Ovary (tissue), 9 donors: ENCODE measurements around the gene ENKUR. TPM values are rescaled to one million over a fixed set of nuclear protein-coding genes. Genes with fewer than 3 reads are reported as not detected.

Experiments
- DNase-seq, 5 donors: peaks; one replicate each; pipeline ENCODE4 v3.0.0-alpha.2; 2019 to 2020
- H3K27ac ChIP-seq, 2 donors: fragments of 200-600 bp; one replicate each; pipeline versions ENCODE4 v1.5.1 to v1.8.0; 2019 to 2022
- H3K27me3 ChIP-seq: fragments of 200-600 bp; one replicate; pipeline ENCODE4 v1.8.0; 2022
- H3K36me3 ChIP-seq: fragments of 200-600 bp; sonication (generic); one replicate; pipeline ENCODE4 v1.5.1; 2019
- H3K4me1 ChIP-seq: one replicate; pipeline ENCODE4 v1.8.1; 2013; ENCODE audit warnings: mild to moderate bottlenecking, moderate library complexity; ENCODE audit not compliant: insufficient read depth
- H3K4me3 ChIP-seq: fragments of 200-600 bp; sonication (generic); one replicate; pipeline ENCODE4 v1.5.1; 2017
- H3K9me3 ChIP-seq, 2 donors: fragments of 200-600 bp in 1 of 2; sonication (generic) in 1 of 2; one replicate each; pipeline versions ENCODE4 v1.5.1 to v1.8.1; 2013 to 2019; ENCODE audit warnings: mild to moderate bottlenecking in 1 of 2, moderate library complexity in 1 of 2
- CTCF ChIP-seq, 3 donors: fragments of 450-650 bp in 2 of 3; fragments of 200-600 bp in 1 of 3; IDR thresholded peaks; one replicate each; pipeline versions ENCODE4 v1.5.1 to v1.8.0; 2016 to 2022; ENCODE audit warnings: antibody characterized with exemption in 3 of 3, mild to moderate bottlenecking in 1 of 3
- EP300 ChIP-seq: sonication (generic); formaldehyde crosslinking; IDR thresholded peaks from one replicate; pipeline ENCODE4 v1.6.1; 2017; ENCODE audit warnings: antibody characterized with exemption
- POLR2A ChIP-seq: fragments of 450-650 bp; IDR thresholded peaks from one replicate; pipeline ENCODE4 v1.6.1; 2017; ENCODE audit warnings: antibody characterized with exemption, mild to moderate bottlenecking, moderate library complexity
- WGBS, 3 donors: extraction: QIAGEN DNeasy Blood & Tissue Kit in 1 of 3; methylation state at CpG; one replicate each; pipeline versions ENCODE4 v1.1.5 to v1.1.7; 2013 to 2017; 5-methylcytosine and 5-hydroxymethylcytosine counted together
- intact Hi-C, 4 donors: fragments of 100-400 bp; cut with DNase I; formaldehyde crosslinking; loops; one replicate each; pipeline versions ENCODE4 v1.11.0 to v1.15.1; 2022 to 2023
- polyA plus RNA-seq, 2 donors: library from polyadenylated mRNA; stranded (reverse); fragments of 200-250 nt in 1 of 2; fragments of 350-450 nt in 1 of 2; fragmentation: Illumina TruSeq in 1 of 2; extraction: RNeasy Lipid Tissue Mini Kit (QIAGEN cat#74804) in 1 of 2; gene quantifications; one replicate each; pipeline ENCODE4 v1.2.3, GENCODE V29; 2013 to 2014
- total RNA-seq, 7 donors: library from RNA; depleted of rRNA in 2 of 7; stranded (reverse); fragments of >200 nt in 2 of 7; fragmentation: NEBNext Ultra II Directional in 3 of 7; extraction: Animal tissue kit (Norgen Biotek cat#: 25700) in 3 of 7; gene quantifications; one replicate each; pipeline versions ENCODE4 v1.1.0 to v1.2.4, GENCODE V29; 2016 to 2023
- donor health status: DM: no; HTN: no; CAD: no; lungs with moderate emphysema.
- donor health status: DM: no; HTN: no; CAD: no.
- donor health status: Bipolar disorder and iron deficiency.
- donor health status: DM: yes; HTN: yes; CAD: no.
- donor health status: DM: no; HTN: no; CAD: no.
- donor health status: DM: yes; HTN: yes; CAD: no.

ENKUR gene
- total and polyA plus RNA-seq, 9 donors = 0.07 to 8.6 (median 0.33) TPM

GRCh38 chr10:24998044-24998443 lies 17.9 kb downstream of the ENKUR start:
- intact Hi-C loops = loop anchor here in 2 of 4 donors (10.0 kb wide), 1 partner anchor 353 kb away; no protein-coding TSS in a partner anchor
- H3K27me3 ChIP-seq = no peaks in the 10 kb centered on the region
- no peak for DNase-seq
- no peaks in the 10 kb centered on the region for H3K36me3 ChIP-seq
- no peak overlapping the region for H3K27ac ChIP-seq
- TF ChIP-seq EP300 (no peak), POLR2A (no peak), CTCF (IDR thresholded peaks at IDR 0.05) (no peak)
- WGBS, 3 donors = 81 to 89% (median 89%) methylated on average over 3 of the region's 3 CpGs
- no peaks in the 10 kb centered on the region for H3K4me1 ChIP-seq
- H3K9me3 ChIP-seq = no peaks in the 10 kb centered on the region
- H3K4me3 ChIP-seq = no peak overlapping the region

- Histone ChIP-seq H3K36me3 (no peaks in the 10 kb centered on the region), H3K4me3 (no peak overlapping the region), H3K9me3 (no peaks in the 10 kb centered on the region), H3K27ac (no peak overlapping the region), H3K4me1 (no peaks in the 10 kb centered on the region), H3K27me3 (no peaks in the 10 kb centered on the region)
- TF ChIP-seq CTCF (IDR thresholded peaks at IDR 0.05) (no peak), POLR2A (no peak), EP300 (no peak)
- intact Hi-C loops = loop anchor here in 2 of 4 donors (10.0 kb wide), 1 partner anchor 350 kb away; no protein-coding TSS in a partner anchor
- DNase-seq = no peak
These were observed 20.9 kb downstream of the ENKUR start for GRCh38 chr10:24995072-24995471.

DNA sequence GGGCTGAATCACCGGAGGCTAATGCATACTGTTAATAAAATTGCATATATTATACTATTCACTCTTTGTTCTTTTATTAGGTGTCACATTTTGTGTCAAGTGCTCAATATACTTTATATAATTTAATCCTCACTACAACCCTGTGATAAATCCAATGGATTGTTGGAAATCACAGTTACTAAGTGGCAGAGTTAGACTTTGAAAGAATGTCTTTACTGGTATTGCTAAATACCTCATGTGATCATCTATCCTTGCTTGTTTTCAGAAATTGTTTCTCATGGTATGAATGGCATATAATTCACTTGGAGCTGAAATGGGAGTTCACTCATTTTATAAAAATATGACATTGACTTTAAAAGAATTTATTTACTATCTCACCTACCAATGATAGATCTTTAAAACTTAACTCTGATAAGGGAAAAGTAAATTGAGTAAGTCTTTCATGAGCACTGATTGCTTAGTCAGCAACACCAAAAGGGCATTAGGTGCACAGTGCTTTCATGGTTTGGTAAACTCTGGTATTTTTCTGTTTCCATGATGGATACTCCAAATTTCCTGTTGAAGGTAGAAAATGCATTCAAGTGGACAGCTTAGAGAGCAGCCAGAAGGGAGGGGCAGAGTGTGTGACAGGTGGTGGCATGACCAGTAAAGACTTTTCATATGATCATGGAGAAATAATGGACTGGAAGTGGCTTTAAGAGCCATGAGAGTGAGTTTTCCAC lies 22.6 kb downstream of the ENKUR start:
- Histone ChIP-seq H3K9me3 (no peaks in the 10 kb centered on the region), H3K27ac (no peak overlapping the region), H3K4me1 (no peaks in the 10 kb centered on the region), H3K36me3 (no peaks in the 10 kb centered on the region), H3K27me3 (no peaks in the 10 kb centered on the region), H3K4me3 (no peak overlapping the region)
- no peak for DNase-seq
- intact Hi-C loops = loop anchor here in 3 of 4 donors (5.0 to 10.0 kb wide), 2 partner anchors 349 to 351 kb away; no protein-coding TSS in a partner anchor
- 96 to 99% (median 98%) methylated on average over 1 of the region's 1 CpG for WGBS, 3 donors
- no peak for TF ChIP-seq CTCF (IDR thresholded peaks at IDR 0.05)
- TF ChIP-seq POLR2A = no peak

- no peaks in the 10 kb centered on the region for H3K36me3 ChIP-seq
- no peak for TF ChIP-seq CTCF (IDR thresholded peaks at IDR 0.05)
- no peak for TF ChIP-seq EP300
- TF ChIP-seq POLR2A = no peak
- no peaks in the 10 kb centered on the region for H3K27me3 ChIP-seq
- intact Hi-C loops = loop anchor here in 3 of 4 donors (5.0 to 10.0 kb wide), 2 partner anchors 348 to 350 kb away; no protein-coding TSS in a partner anchor
- H3K4me1 ChIP-seq = no peaks in the 10 kb centered on the region
- no peak overlapping the region for H3K27ac ChIP-seq
- H3K4me3 ChIP-seq = no peak overlapping the region
- no peaks in the 10 kb centered on the region for H3K9me3 ChIP-seq
- WGBS, 3 donors = 84 to 92% (median 86%) methylated on average over 3 of the region's 3 CpGs
- no peak for DNase-seq
These were observed 23.3 kb downstream of the ENKUR start for GRCh38 chr10:24992512-24993133.
